OCI-LY7 (cell line): ENCODE results near the gene RALGAPA2. TPM values are rescaled to one million over a fixed set of nuclear protein-coding genes. Genes with fewer than 3 reads are reported as not detected.

ENCODE experiments used
- BruUV-seq: library from RNA; stranded (reverse); fragments of 400-500 nt; replicated peaks from 2 replicates; lab custom pipeline; 2021; lab: Mats Ljungman, UMichigan
- CTCF ChIA-PET: fragments of 300-600 bp; sonication (Branson Sonifier 250); formaldehyde crosslinking; loops from one replicate; lab custom pipeline; 2022; ENCODE audit warnings: antibody characterized with exemption; ENCODE audit not compliant: unreplicated experiment; lab: Charles Lee
- POLR2A ChIA-PET: fragments of 300-600 bp; sonication (Branson Sonifier 250); formaldehyde crosslinking; loops from one replicate; lab custom pipeline; 2022; ENCODE audit warnings: antibody characterized with exemption; lab: Charles Lee
- DNase-seq: peaks from one replicate; pipeline ENCODE4 v3.0.0-alpha.2; 2015; ENCODE audit warnings: low spot score
- H2AFZ ChIP-seq: fragments of 200-600 bp; sonication (generic), shearing (Covaris generic); 2 replicates; pipeline ENCODE4 v1.6.1; 2014; ENCODE audit warnings: mild to moderate bottlenecking, antibody characterized with exemption, low read length, moderate library complexity
- H3K27ac ChIP-seq: fragments of 200-600 bp; sonication (generic); 2 replicates; pipeline ENCODE4 v1.5.1; 2014; ENCODE audit warnings: mixed run types, low read depth, mild to moderate bottlenecking, moderate library complexity, low read length, inconsistent platforms; ENCODE audit not compliant: poor library complexity, severe bottlenecking
- H3K36me3 ChIP-seq: fragments of 200-600 bp; sonication (generic); 2 replicates; pipeline ENCODE4 v1.6.1; 2014; ENCODE audit warnings: mild to moderate bottlenecking, antibody characterized with exemption, low read length, moderate library complexity, mixed read lengths; ENCODE audit not compliant: insufficient read depth
- H3K4me1 ChIP-seq: fragments of 200-600 bp; sonication (generic); 2 replicates; pipeline ENCODE4 v1.5.1; 2014; ENCODE audit warnings: mild to moderate bottlenecking, low read length; ENCODE audit not compliant: insufficient read depth, poor library complexity, severe bottlenecking
- H3K4me2 ChIP-seq: fragments of 200-600 bp; sonication (generic); 2 replicates; pipeline ENCODE4 v1.6.1; 2014; ENCODE audit warnings: mild to moderate bottlenecking, low read length
- H3K4me3 ChIP-seq: fragments of 200-600 bp; sonication (generic); 2 replicates; pipeline ENCODE4 v1.5.1; 2014; ENCODE audit warnings: mild to moderate bottlenecking, low read depth, low read length; ENCODE audit not compliant: poor library complexity, severe bottlenecking
- H3K79me2 ChIP-seq: fragments of 200-600 bp; sonication (generic); 2 replicates; pipeline ENCODE4 v1.6.1; 2016; ENCODE audit warnings: low read depth, mild to moderate bottlenecking, low read length, moderate library complexity, mixed read lengths; ENCODE audit not compliant: insufficient read depth
- H3K9me2 ChIP-seq: fragments of 200-600 bp; sonication (generic); 2 replicates; pipeline ENCODE4 v1.6.1; 2016; ENCODE audit warnings: mild to moderate bottlenecking, low read length, mixed read lengths; ENCODE audit not compliant: insufficient read depth
- H3K9me3 ChIP-seq: fragments of 200-600 bp; sonication (generic); 2 replicates; pipeline ENCODE4 v1.6.1; 2014; ENCODE audit warnings: mild to moderate bottlenecking, mixed run types, low read length, mixed read lengths
- H4K20me1 ChIP-seq: fragments of 200-600 bp; sonication (generic); 2 replicates; pipeline ENCODE4 v1.6.1; 2014; ENCODE audit warnings: mild to moderate bottlenecking, antibody characterized with exemption, low read length, moderate library complexity, mixed read lengths; ENCODE audit not compliant: insufficient read depth
- EZH2phosphoT487 ChIP-seq: fragments of 200-600 bp; sonication (generic); IDR thresholded peaks from 2 replicates; pipeline ENCODE4 v1.6.1; 2018; ENCODE audit warnings: low read depth, borderline replicate concordance, mild to moderate bottlenecking, mixed run types, antibody characterized with exemption, low read length, moderate library complexity, mixed read lengths
- intact Hi-C: fragments of 100-400 bp; cut with micrococcal nuclease; formaldehyde crosslinking; loops from one replicate; pipeline ENCODE4 v1.10.0; 2022; ENCODE audit not compliant: unreplicated experiment
- total RNA-seq, 2 experiments: library from RNA; depleted of rRNA in 1 of 2; stranded (reverse); fragments of >200 nt in 1 of 2; shearing (Covaris generic) in 1 of 2; gene quantifications; 2 replicates each; pipeline ENCODE4 v1.2.3, GENCODE V29; 2014 to 2022
- TF ChIP-seq, protein P1 (sequence below): fragments of 200-600 bp; sonication (generic); conservative IDR thresholded peaks from 2 replicates; pipeline ENCODE4 v1.5.1; 2014; ENCODE audit warnings: mild to moderate bottlenecking, antibody characterized with exemption, low read length, moderate library complexity, mixed read lengths

Gene RALGAPA2
- total RNA-seq, 2 experiments from 2014 or later: 9.1 to 17.8 TPM

GRCh38 chr20:20643927-20644326 lies 68.5 kb downstream of the RALGAPA2 start:
- no TSS peak for BruUV-seq
- intact Hi-C loops: no loop called here
- Histone ChIP-seq H3K27ac (no peak overlapping the region), H3K4me3 (no peak overlapping the region), H3K9me2 (no peaks in the 10 kb centered on the region), H3K9me3 (no peaks in the 10 kb centered on the region), H3K79me2 (no peaks in the 10 kb centered on the region), H3K4me1 (no peaks in the 10 kb centered on the region), H2AFZ (no peak overlapping the region), H3K36me3 (peaks cover 3% of the 10 kb centered on the region; the same call in 1 of the 2 replicates), H4K20me1 (no peaks in the 10 kb centered on the region), H3K4me2 (no peak overlapping the region)
- no peak for DNase-seq
- ChIA-PET POLR2A (no interaction called here), CTCF (no interaction called here)
- TF ChIP-seq, protein P1, sequence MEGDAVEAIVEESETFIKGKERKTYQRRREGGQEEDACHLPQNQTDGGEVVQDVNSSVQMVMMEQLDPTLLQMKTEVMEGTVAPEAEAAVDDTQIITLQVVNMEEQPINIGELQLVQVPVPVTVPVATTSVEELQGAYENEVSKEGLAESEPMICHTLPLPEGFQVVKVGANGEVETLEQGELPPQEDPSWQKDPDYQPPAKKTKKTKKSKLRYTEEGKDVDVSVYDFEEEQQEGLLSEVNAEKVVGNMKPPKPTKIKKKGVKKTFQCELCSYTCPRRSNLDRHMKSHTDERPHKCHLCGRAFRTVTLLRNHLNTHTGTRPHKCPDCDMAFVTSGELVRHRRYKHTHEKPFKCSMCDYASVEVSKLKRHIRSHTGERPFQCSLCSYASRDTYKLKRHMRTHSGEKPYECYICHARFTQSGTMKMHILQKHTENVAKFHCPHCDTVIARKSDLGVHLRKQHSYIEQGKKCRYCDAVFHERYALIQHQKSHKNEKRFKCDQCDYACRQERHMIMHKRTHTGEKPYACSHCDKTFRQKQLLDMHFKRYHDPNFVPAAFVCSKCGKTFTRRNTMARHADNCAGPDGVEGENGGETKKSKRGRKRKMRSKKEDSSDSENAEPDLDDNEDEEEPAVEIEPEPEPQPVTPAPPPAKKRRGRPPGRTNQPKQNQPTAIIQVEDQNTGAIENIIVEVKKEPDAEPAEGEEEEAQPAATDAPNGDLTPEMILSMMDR: no peak
- no peak for TF ChIP-seq EZH2phosphoT487

GRCh38 chr20:20641783-20642182 lies 70.7 kb downstream of the RALGAPA2 start:
- H2AFZ ChIP-seq: no peak overlapping the region
- no TSS peak for BruUV-seq
- no peak for TF ChIP-seq EZH2phosphoT487
- TF ChIP-seq, protein P1: no peak
- H3K4me2 ChIP-seq: no peak overlapping the region
- ChIA-PET POLR2A (interaction anchor here (1.5 kb wide), 1 partner anchor 9 kb away, joined by 3 read pairs; no protein-coding TSS in a partner anchor), CTCF (no interaction called here)
- no peaks in the 10 kb centered on the region for H3K79me2 ChIP-seq
- no peak overlapping the region for H3K27ac ChIP-seq
- no peak for DNase-seq
- no peaks in the 10 kb centered on the region for H3K4me1 ChIP-seq
- no peaks in the 10 kb centered on the region for H3K9me2 ChIP-seq
- intact Hi-C loops: no loop called here
- peaks cover 3% of the 10 kb centered on the region; the same call in 1 of the 2 replicates for H3K36me3 ChIP-seq
- H3K4me3 ChIP-seq: no peak overlapping the region
- no peaks in the 10 kb centered on the region for H3K9me3 ChIP-seq
- H4K20me1 ChIP-seq: no peaks in the 10 kb centered on the region

GRCh38 chr20:20638878-20639277 lies 73.6 kb downstream of the RALGAPA2 start:
- Histone ChIP-seq H3K4me2 (no peak overlapping the region), H3K9me2 (no peaks in the 10 kb centered on the region), H3K36me3 (peaks cover 6% of the 10 kb centered on the region; the same call in 1 of the 2 replicates), H3K4me1 (no peaks in the 10 kb centered on the region), H3K4me3 (no peak overlapping the region), H4K20me1 (no peaks in the 10 kb centered on the region), H2AFZ (no peak overlapping the region), H3K27ac (no peak overlapping the region), H3K79me2 (no peaks in the 10 kb centered on the region), H3K9me3 (no peaks in the 10 kb centered on the region)
- DNase-seq: no peak
- no TSS peak for BruUV-seq
- ChIA-PET POLR2A (no interaction called here), CTCF (no interaction called here)
- intact Hi-C loops: no loop called here
- no peak for TF ChIP-seq EZH2phosphoT487
- TF ChIP-seq, protein P1: no peak
